ENCODE results near the gene C1orf122.

C1orf122 gene

DNA sequence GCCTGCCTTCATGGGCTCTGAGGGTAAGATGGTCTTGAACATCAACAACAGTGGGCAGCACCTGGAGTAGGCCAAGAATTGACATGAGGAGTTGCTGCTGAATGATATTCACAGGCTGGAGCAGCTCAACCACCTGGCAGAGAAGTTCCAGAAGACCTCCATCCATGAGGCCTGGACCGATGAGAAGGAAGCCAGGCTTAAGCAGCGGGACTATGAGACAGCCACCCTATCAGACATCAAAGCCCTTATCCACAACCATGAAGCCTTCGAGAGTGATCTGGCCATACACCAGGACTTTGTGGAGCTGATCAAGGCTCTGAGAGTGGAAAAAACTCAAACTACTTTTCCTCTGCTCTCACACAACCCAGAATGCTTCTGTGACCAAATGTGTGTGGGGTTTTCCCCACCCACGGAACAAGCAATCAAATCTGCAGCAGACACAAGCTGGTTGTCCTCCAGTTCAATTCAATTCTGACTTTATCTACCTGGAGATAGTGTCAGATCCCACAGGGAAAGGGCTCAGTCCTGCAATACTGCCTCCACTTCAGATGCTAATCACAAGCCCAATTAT is 30.6 kb upstream of the C1orf122 start:
- H3K9me3 ChIP-seq (ENCODE audit: control insufficient read depth, low read depth, low read length): no peaks in the 10 kb centered on the region
- no peaks in the 10 kb centered on the region for H3K4me1 ChIP-seq (ENCODE audit: control insufficient read depth, low read depth, low read length)
- H3K36me3 ChIP-seq (ENCODE audit: control insufficient read depth, low read depth, low read length): no peaks in the 10 kb centered on the region
- H3K9ac ChIP-seq (ENCODE audit: low read length): no peak overlapping the region
- H3K27ac ChIP-seq (ENCODE audit: low read length): no peak overlapping the region
- H3K27me3 ChIP-seq (ENCODE audit: control insufficient read depth, insufficient read depth, low read length): peaks cover 5% of the 10 kb centered on the region
- no peak overlapping the region for H3K4me3 ChIP-seq (ENCODE audit: low read length)

GRCh38 chr1:37778654-37779053 is 28.9 kb upstream of the C1orf122 start:
- Histone ChIP-seq H3K27me3 (ENCODE audit: control insufficient read depth, insufficient read depth, low read length) (peaks cover 5% of the 10 kb centered on the region), H3K36me3 (ENCODE audit: control insufficient read depth, low read depth, low read length) (no peaks in the 10 kb centered on the region), H3K4me1 (ENCODE audit: control insufficient read depth, low read depth, low read length) (no peaks in the 10 kb centered on the region), H3K9ac (ENCODE audit: low read length) (no peak overlapping the region), H3K27ac (ENCODE audit: low read length) (no peak overlapping the region), H3K4me3 (ENCODE audit: low read length) (no peak overlapping the region), H3K9me3 (ENCODE audit: control insufficient read depth, low read depth, low read length) (no peaks in the 10 kb centered on the region)

- Histone ChIP-seq H3K36me3 (ENCODE audit: control insufficient read depth, low read depth, low read length) (no peaks in the 10 kb centered on the region), H3K9ac (ENCODE audit: low read length) (no peak overlapping the region), H3K27me3 (ENCODE audit: control insufficient read depth, insufficient read depth, low read length) (peaks cover 11% of the 10 kb centered on the region), H3K4me3 (ENCODE audit: low read length) (no peak overlapping the region), H3K4me1 (ENCODE audit: control insufficient read depth, low read depth, low read length) (no peaks in the 10 kb centered on the region), H3K27ac (ENCODE audit: low read length) (no peak overlapping the region), H3K9me3 (ENCODE audit: control insufficient read depth, low read depth, low read length) (no peaks in the 10 kb centered on the region)
Measured at GRCh38 chr1:37782491-37782890, 25.1 kb upstream of the C1orf122 start.

DNA sequence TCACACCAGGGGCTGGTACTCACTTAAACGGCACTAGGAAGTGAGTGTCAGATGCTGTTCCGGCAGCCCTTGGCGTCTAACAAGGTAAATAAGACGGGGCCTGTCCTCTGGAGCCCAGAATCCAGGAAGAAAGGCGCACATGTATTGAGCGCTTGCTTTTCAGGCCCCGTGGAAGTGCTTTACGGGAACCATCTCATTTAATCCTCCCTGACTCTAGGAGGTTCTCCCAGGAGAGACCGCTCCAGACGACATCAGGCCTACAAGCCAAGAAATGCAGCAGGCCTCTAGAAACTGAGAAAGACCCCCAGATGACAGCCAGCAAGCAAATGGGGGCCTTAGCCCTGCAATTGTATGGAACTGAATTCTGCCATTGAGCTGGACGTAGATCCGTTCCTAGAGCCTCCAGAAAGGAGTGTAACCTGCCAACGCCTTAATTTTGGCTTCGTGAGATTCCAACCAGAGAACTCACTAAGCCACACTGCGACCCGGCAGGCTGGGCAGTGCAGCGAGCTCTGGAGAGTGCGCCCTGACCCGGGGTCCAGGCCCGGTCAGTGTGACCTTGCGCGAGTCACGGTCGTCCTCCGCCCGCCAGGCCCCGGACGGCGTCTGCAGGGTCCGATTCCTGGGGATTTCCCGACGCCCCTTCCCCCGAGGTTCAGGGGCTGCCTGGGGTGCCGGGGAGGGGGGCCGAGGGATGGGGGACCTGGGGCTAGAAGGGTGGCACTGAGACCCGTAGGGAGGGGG is 14.5 kb upstream of the C1orf122 start:
- peaks cover 56% of the 10 kb centered on the region for H3K27me3 ChIP-seq (ENCODE audit: control insufficient read depth, insufficient read depth, low read length)
- no peaks in the 10 kb centered on the region for H3K36me3 ChIP-seq (ENCODE audit: control insufficient read depth, low read depth, low read length)
- peaks cover 4% of the 10 kb centered on the region for H3K4me1 ChIP-seq (ENCODE audit: control insufficient read depth, low read depth, low read length)
- H3K4me3 ChIP-seq (ENCODE audit: low read length): peak overlapping the region; percentile 51
- H3K27ac ChIP-seq (ENCODE audit: low read length): no peak overlapping the region
- H3K9me3 ChIP-seq (ENCODE audit: control insufficient read depth, low read depth, low read length): no peaks in the 10 kb centered on the region
- H3K9ac ChIP-seq (ENCODE audit: low read length): no peak overlapping the region

- Histone ChIP-seq H3K27me3 (ENCODE audit: control insufficient read depth, insufficient read depth, low read length) (peaks cover 56% of the 10 kb centered on the region), H3K36me3 (ENCODE audit: control insufficient read depth, low read depth, low read length) (no peaks in the 10 kb centered on the region), H3K9me3 (ENCODE audit: control insufficient read depth, low read depth, low read length) (no peaks in the 10 kb centered on the region), H3K4me1 (ENCODE audit: control insufficient read depth, low read depth, low read length) (peaks cover 4% of the 10 kb centered on the region), H3K4me3 (ENCODE audit: low read length) (peak within 1 kb of the TSS; percentile 51), H3K27ac (ENCODE audit: low read length) (no peak within 1 kb of the TSS), H3K9ac (ENCODE audit: low read length) (no peak within 1 kb of the TSS)
Measured at GRCh38 chr1:37793773-37794371, 13.7 kb upstream of the C1orf122 start, which contains the start of gene MANEAL. TSS of gene MANEAL (plus strand) at chr1:37793847. CDS start at chr1:37794183, 336 bp downstream.

DNA sequence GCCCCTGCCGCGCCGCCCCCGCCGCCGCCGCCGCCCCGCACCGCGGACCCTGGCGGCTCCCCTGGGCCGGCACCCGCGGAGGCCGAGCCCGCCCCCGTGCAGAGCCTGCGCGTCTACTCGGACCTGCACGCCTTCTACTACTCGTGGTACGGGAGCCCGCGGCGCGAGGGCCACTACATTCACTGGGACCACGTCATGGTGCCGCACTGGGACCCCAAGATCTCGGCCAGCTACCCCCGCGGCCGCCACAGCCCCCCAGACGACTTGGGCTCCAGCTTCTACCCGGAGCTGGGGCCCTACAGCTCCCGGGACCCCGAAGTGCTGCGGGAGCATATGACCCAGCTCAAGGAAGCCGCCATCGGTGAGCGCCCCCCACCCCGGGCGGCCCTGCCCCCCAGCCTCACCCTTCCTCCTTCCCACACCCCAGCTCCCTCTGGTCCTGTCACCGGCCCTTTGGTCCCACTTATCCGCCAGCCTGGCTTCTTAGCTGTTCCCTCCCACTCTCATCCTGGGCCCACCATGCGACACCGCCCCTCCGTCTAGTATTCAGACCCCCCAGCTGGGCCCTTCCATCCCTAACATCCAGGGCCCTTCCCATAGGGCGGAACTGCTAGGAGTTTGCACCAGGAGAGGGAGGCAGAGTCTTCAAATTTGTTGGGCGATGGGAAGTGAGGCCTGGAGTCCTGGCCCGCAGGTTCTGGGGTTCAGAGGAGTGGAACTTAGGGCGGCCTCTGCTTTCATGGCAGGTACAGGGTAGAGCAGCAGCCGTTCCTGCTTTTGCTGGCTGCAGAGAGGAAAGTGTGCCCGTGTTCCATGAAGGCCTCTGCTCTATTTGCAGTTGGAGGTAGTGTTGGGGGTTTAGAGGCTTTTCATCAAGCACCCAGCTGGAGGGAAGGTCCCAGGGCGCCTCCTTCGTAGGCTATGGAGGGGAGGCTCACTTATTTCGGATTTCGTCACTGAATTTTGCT is 12.9 kb upstream of the C1orf122 start:
- no peaks in the 10 kb centered on the region for H3K9me3 ChIP-seq (ENCODE audit: control insufficient read depth, low read depth, low read length)
- H3K36me3 ChIP-seq (ENCODE audit: control insufficient read depth, low read depth, low read length): no peaks in the 10 kb centered on the region
- no peak overlapping the region for H3K9ac ChIP-seq (ENCODE audit: low read length)
- peaks cover 56% of the 10 kb centered on the region for H3K27me3 ChIP-seq (ENCODE audit: control insufficient read depth, insufficient read depth, low read length)
- peak overlapping the region; percentile 37 for H3K4me3 ChIP-seq (ENCODE audit: low read length)
- peaks cover 4% of the 10 kb centered on the region for H3K4me1 ChIP-seq (ENCODE audit: control insufficient read depth, low read depth, low read length)
- H3K27ac ChIP-seq (ENCODE audit: low read length): no peak overlapping the region

DNA sequence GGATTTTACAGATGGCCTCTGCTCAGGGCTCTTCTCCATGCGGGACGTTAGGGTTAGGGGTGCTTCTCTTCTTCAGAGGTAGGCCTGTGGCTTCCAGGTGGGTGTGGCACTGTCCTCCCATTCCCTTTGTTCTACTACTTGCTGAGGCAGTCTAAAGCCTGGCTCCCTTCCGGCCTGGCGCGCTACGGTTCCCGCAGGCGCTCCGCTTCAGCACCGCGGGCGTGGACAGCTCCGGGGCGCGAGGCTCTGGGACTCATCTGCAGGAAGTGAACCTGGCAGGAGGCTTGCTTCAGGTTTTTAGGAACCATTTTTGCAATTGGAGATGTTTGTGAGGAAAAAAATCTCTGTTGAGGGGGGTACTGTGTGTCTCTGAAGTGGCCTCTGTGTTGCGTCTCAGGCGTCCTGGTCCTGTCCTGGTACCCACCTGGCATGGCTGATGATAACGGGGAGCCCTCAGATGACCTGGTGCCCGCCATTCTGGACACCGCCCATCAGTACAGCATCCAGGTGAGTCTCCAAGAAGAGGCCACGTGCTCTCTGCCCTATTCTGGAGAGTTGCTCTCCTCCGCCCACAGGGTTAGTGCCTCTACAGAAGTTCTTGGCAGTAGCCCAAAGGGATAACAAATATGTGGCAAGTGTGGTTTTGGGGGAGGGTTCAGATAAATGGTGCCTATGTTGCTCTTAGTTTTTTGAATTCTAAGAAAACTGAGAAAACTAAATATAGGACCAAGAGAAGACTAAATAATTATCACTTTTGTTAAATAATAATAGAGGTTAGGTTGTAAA is 12.1 kb upstream of the C1orf122 start:
- Histone ChIP-seq H3K36me3 (ENCODE audit: control insufficient read depth, low read depth, low read length) (no peaks in the 10 kb centered on the region), H3K4me1 (ENCODE audit: control insufficient read depth, low read depth, low read length) (peaks cover 4% of the 10 kb centered on the region), H3K9ac (ENCODE audit: low read length) (no peak overlapping the region), H3K27me3 (ENCODE audit: control insufficient read depth, insufficient read depth, low read length) (peaks cover 53% of the 10 kb centered on the region), H3K4me3 (ENCODE audit: low read length) (peak overlapping the region; percentile 37), H3K9me3 (ENCODE audit: control insufficient read depth, low read depth, low read length) (no peaks in the 10 kb centered on the region), H3K27ac (ENCODE audit: low read length) (no peak overlapping the region)

DNA sequence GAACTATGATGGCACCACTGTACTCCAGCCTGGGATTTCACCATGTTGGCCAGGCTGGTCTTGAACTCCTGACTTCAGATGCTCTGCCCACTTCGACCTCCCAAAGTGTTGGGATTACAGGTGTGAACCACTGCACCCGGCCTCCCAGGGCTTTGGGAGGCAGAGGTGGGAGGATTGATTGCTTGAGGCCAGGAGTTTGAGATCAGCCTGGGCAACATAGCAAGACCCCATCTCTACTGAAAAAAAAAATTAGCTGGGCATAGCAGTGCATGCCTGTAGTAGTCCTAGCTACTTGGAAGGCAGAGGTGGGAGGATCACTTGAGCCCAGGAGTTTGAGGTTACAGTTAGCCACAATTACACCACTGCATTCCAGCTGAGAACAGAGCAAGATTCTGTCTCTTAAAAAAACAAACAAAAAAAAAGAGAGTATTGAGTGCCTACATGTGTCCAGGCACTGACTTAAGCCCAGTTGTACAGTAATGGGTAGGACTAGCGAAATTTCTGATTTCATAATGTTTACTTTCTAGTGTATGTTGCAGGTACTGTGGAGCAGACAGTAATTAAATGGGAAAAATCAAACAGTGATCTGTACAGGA is 9.7 kb upstream of the C1orf122 start:
- Histone ChIP-seq H3K4me1 (ENCODE audit: control insufficient read depth, low read depth, low read length) (peaks cover 4% of the 10 kb centered on the region), H3K9ac (ENCODE audit: low read length) (no peak overlapping the region), H3K4me3 (ENCODE audit: low read length) (no peak overlapping the region), H3K27me3 (ENCODE audit: control insufficient read depth, insufficient read depth, low read length) (peaks cover 30% of the 10 kb centered on the region), H3K9me3 (ENCODE audit: control insufficient read depth, low read depth, low read length) (no peaks in the 10 kb centered on the region), H3K27ac (ENCODE audit: low read length) (no peak overlapping the region), H3K36me3 (ENCODE audit: control insufficient read depth, low read depth, low read length) (peaks cover 11% of the 10 kb centered on the region)

- peaks cover 48% of the 10 kb centered on the region for H3K36me3 ChIP-seq (ENCODE audit: control insufficient read depth, low read depth, low read length)
Measured at GRCh38 chr1:37802439-37802838, 5.2 kb upstream of the C1orf122 start.

DNA sequence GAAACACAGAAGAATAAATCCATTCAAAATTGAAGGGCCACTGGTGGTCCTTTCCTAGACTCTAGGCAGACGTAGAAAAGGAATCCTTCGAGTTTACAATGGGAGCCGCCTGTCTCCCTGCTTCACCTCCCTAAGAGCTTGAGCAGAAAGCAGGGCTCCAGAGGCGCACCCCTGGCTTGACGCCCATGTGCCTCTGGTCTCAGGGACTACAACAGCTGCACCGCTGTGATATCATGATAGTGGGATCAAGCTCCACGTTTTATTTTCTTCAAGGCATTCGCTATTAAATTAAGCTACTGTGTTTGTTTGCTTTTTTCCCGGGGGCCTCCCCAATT is 403 bp upstream of the C1orf122 start:
- H3K27ac ChIP-seq (ENCODE audit: low read length): peak overlapping the region; percentile 42
- H3K9me3 ChIP-seq (ENCODE audit: control insufficient read depth, low read depth, low read length): no peaks in the 10 kb centered on the region
- no peaks in the 10 kb centered on the region for H3K27me3 ChIP-seq (ENCODE audit: control insufficient read depth, insufficient read depth, low read length)
- peaks cover 9% of the 10 kb centered on the region for H3K4me1 ChIP-seq (ENCODE audit: control insufficient read depth, low read depth, low read length)
- H3K36me3 ChIP-seq (ENCODE audit: control insufficient read depth, low read depth, low read length): peaks cover 43% of the 10 kb centered on the region
- peak overlapping the region; percentile 78 for H3K9ac ChIP-seq (ENCODE audit: low read length)
- peak overlapping the region; percentile 97 for H3K4me3 ChIP-seq (ENCODE audit: low read length)

More at GRCh38 chr1:37802439-37802838, 5.2 kb upstream of the C1orf122 start:
- peaks cover 3% of the 10 kb centered on the region for H3K4me1 ChIP-seq (ENCODE audit: control insufficient read depth, low read depth, low read length)
- H3K27me3 ChIP-seq (ENCODE audit: control insufficient read depth, insufficient read depth, low read length): no peaks in the 10 kb centered on the region
- H3K9me3 ChIP-seq (ENCODE audit: control insufficient read depth, low read depth, low read length): no peaks in the 10 kb centered on the region
- H3K9ac ChIP-seq (ENCODE audit: low read length): no peak overlapping the region
- no peak overlapping the region for H3K27ac ChIP-seq (ENCODE audit: low read length)
- no peak overlapping the region for H3K4me3 ChIP-seq (ENCODE audit: low read length)
